Spinal cord (tissue), 10 donors: Measurements from ENCODE around the gene STRN. TPM values are rescaled to one million over a fixed set of nuclear protein-coding genes. Genes with fewer than 3 reads are reported as not detected.

Experiments
- DNase-seq, 6 donors: peaks; one replicate each; pipeline versions ENCODE4 v3.0.0 to v3.0.0-alpha.2; 2013 to 2015; ENCODE audit warnings: low spot score in 6 of 6, low read depth in 4 of 6
- H3K27ac ChIP-seq: one replicate; pipeline ENCODE4 v1.5.1; 2013; ENCODE audit warnings: low read depth, low read length, control low read depth
- H3K27me3 ChIP-seq: one replicate; pipeline ENCODE4 v1.6.1; 2013; ENCODE audit warnings: low read length; ENCODE audit not compliant: control insufficient read depth, insufficient read depth
- H3K36me3 ChIP-seq: one replicate; pipeline ENCODE4 v1.6.1; 2013; ENCODE audit warnings: low read length; ENCODE audit not compliant: control insufficient read depth, insufficient read depth
- H3K4me1 ChIP-seq: one replicate; pipeline ENCODE4 v1.6.1; 2013; ENCODE audit warnings: low read length; ENCODE audit not compliant: control insufficient read depth, insufficient read depth
- H3K4me3 ChIP-seq: one replicate; pipeline ENCODE4 v1.5.1; 2013; ENCODE audit warnings: low read depth, low read length, control low read depth
- H3K9me3 ChIP-seq: one replicate; pipeline ENCODE4 v1.6.1; 2013; ENCODE audit warnings: low read length; ENCODE audit not compliant: control insufficient read depth, insufficient read depth
- WGBS: methylation state at CpG from one replicate; pipeline ENCODE4 v1.1.5; 2013; ENCODE audit warnings: missing lambda C conversion rate; ENCODE audit not compliant: insufficient coverage; 5-methylcytosine and 5-hydroxymethylcytosine counted together
- polyA plus RNA-seq, 2 donors: library from polyadenylated mRNA; unstranded; fragments of 120-200 nt; gene quantifications; one replicate each; pipeline ENCODE4 v1.2.1, GENCODE V29; 2013; ENCODE audit not compliant: insufficient read length in 2 of 2
- total RNA-seq, 2 donors: library from RNA; depleted of rRNA in 1 of 2; stranded (reverse); fragments of 120-200 nt in 1 of 2; fragments of >200 nt in 1 of 2; gene quantifications; one replicate each; pipeline versions ENCODE4 v1.2.3 to v1.2.4, GENCODE V29; 2013 to 2014
- donor health status: healthy.

Gene STRN
- total and polyA plus RNA-seq, 4 donors = 40.2 to 107 (median 62.8) TPM

DNA sequence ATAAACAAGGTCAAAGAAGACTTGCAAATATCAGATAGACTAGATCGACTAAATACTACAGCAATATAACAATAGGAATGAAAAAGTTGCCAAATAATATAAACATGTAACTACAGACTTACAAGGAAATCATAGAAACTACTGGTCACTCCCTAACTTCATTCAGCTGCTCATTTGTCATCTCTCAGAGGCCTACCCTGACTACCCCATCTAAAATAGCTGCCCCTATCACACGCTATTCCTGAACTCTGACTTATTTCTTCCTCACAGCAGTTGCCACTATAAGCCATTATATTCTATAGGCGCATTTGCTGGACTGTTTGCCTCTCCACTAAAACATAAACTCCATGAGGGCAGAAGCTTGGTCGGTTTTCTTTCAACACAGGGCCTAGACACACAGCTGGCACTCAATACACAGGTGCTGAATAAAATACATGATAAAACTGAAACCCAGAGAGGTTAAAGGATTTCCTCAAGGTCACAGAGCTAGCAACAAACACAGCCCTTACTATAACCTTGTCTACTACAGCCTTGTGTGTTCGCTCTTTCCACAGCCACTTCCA is 1.8 kb downstream of the STRN start:
- no peak for DNase-seq
- no peak overlapping the region for H3K27ac ChIP-seq
- peaks cover 3% of the 10 kb centered on the region for H3K4me1 ChIP-seq
- H3K36me3 ChIP-seq = peaks cover 2% of the 10 kb centered on the region
- H3K27me3 ChIP-seq = no peaks in the 10 kb centered on the region
- WGBS = 82% methylated on average over 2 of the region's 5 CpGs
- no peaks in the 10 kb centered on the region for H3K9me3 ChIP-seq
- no peak overlapping the region for H3K4me3 ChIP-seq

DNA sequence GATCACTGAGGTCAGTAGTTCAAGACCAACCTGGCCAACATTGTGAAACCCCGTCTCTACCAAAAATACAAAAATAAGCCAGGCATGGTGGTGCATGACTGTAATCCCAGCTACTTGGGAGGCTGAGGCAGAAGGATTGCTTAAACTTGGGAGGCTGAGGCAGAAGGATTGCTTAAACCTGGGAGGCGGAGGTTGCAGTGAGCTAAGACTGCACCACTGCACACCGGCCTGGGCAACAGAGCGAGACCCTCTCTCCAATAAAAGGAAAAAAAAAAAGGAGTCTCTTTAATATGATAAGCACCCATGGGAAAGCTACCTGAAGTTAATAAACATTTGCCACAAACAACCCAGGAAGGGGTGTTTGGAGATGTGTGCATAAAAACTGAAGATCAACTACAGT is 2.6 kb downstream of the STRN start:
- H3K4me1 ChIP-seq = peaks cover 3% of the 10 kb centered on the region
- no peaks in the 10 kb centered on the region for H3K9me3 ChIP-seq
- H3K36me3 ChIP-seq = peaks cover 2% of the 10 kb centered on the region
- no peaks in the 10 kb centered on the region for H3K27me3 ChIP-seq
- no peak overlapping the region for H3K27ac ChIP-seq
- WGBS = no CpG with 5 or more reads among the region's 4 CpGs
- DNase-seq = no peak
- H3K4me3 ChIP-seq = no peak overlapping the region

DNA sequence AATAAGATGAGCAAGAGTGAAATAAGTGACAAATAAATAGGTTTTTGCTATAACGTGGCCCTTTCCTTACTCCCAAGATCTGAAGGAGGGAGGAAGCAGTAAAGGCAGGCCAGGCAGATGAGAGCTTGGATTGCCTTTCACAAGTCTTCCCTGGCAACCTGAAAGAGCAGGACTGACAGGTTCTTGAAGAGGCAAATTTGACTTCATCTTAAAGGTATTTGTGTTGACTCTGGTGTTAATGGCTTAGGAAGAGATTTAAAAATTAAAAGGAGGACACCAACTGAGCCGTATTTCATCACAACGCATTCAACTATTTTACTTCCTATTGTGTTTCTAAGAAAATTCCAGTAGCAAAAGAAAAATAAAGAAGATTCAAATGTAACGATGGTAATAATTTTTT is 3.2 kb downstream of the STRN start:
- H3K27ac ChIP-seq = no peak overlapping the region
- peaks cover 3% of the 10 kb centered on the region for H3K4me1 ChIP-seq
- no peak overlapping the region for H3K4me3 ChIP-seq
- no peaks in the 10 kb centered on the region for H3K9me3 ChIP-seq
- peaks cover 2% of the 10 kb centered on the region for H3K36me3 ChIP-seq
- H3K27me3 ChIP-seq = no peaks in the 10 kb centered on the region
- WGBS = 60% methylated on average over 1 of the region's 4 CpGs
- no peak for DNase-seq

DNA sequence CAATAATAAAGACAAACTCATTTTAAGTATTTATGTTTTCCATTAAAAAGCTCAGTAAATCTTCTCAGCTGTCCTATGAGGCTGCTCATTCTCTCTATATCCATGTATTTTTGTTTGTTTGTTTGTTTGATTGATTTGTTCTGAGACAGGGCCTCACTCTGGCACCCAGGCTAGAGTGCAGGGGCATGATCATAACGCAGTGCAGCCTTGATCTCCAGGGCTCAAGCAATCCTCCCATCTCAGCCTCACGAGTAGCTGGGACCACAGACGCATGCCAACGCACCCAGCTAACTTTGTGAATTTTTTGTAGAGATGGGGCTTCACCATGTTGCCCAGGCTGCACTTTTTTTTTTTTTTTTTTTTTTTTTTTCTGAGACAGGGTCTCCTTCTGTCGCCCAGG is 5.6 kb downstream of the STRN start:
- 100% methylated on average over 1 of the region's 5 CpGs for WGBS
- Histone ChIP-seq H3K27me3 (no peaks in the 10 kb centered on the region), H3K9me3 (no peaks in the 10 kb centered on the region), H3K27ac (no peak overlapping the region), H3K4me1 (no peaks in the 10 kb centered on the region), H3K4me3 (no peak overlapping the region), H3K36me3 (peaks cover 2% of the 10 kb centered on the region)
- DNase-seq = no peak

DNA sequence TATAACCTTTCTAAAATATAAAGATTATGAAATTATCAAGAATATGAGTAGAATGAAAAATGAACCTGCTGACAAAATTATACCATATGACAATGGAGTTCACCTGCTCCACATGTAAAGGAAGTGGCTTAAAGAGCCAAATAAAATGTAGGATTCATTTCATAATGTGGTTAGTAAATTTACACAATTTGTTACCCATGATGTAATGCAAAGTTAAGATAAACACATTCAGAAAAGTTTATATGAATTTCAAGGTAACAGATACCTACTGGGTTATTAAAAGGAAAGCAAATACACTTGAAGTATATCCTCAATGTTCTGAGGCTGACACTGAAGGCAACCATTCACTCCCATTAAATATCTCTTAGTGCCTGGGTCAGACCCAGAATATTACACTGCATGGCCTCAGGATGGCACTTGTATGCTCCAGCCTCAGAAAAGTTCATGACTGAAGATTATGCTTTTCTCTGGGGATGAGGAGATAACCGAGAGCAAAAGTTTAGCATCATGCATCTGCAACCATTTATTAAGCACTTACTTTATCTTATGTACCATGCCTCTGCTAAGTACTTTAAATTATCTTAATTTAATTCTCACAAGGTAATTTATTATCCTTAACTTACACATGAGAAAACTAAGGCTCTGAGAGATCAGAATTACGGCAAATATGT is 6.2 kb downstream of the STRN start:
- H3K4me3 ChIP-seq = no peak overlapping the region
- no peaks in the 10 kb centered on the region for H3K27me3 ChIP-seq
- WGBS = no CpG with 5 or more reads among the region's 2 CpGs
- H3K36me3 ChIP-seq = peaks cover 2% of the 10 kb centered on the region
- no peak for DNase-seq
- H3K9me3 ChIP-seq = no peaks in the 10 kb centered on the region
- H3K27ac ChIP-seq = no peak overlapping the region
- no peaks in the 10 kb centered on the region for H3K4me1 ChIP-seq

DNA sequence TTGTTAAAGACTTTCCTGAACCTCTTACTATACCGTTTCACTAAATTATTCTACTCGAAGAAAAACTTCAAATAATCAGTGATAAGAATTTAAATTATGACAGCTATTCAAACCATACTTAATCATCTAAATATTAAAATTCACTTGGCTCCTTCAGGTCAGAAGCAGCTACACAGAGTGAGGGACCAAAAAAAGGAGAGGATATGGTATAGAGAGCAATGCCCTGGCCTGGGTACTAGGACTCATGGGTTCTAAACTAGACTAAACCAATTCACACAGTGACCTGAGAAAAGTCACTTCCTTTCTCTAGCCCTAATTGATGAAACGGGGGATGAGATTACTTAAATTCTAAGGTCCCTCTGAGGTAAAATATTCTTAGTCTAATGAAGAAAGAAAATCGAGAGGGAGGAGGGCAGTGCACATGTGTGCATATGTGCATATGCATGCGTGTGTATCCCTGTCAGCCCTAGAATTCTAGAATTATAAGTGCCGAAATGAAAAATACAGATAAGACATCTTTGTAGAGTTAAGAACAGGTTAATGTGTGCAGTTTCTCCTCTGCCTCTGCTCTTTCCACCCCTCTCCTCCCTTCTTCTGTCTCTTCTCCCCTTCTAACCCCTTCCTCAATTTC is 11.2 kb downstream of the STRN start:
- Histone ChIP-seq H3K36me3 (no peaks in the 10 kb centered on the region), H3K27me3 (no peaks in the 10 kb centered on the region), H3K4me3 (no peak overlapping the region), H3K9me3 (no peaks in the 10 kb centered on the region), H3K27ac (no peak overlapping the region), H3K4me1 (no peaks in the 10 kb centered on the region)
- WGBS = 90% methylated on average over 1 of the region's 6 CpGs
- DNase-seq = no peak

DNA sequence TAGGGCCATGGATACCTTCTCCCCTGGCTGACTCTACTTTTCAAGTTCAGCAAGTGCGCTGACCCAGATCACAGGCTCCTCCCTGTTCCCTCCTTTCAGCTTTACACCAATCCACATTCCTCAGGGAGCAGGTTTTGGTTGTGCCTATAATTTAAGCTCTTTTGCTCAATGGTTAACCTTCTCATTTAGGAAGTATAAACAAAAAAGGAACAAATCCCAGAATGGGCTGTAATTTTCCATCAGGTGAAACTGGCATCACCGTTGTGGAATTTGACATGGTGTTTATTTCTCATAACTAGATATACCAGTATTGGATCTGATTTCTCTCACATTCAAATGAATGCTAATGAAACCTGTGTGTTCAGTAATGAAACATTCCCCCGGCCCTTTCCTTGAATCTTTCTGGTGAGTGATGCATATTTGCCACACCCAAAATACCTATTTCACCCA is 13.6 kb downstream of the STRN start:
- no peak for DNase-seq
- no peak overlapping the region for H3K27ac ChIP-seq
- 100% methylated on average over 1 of the region's 3 CpGs for WGBS
- no peaks in the 10 kb centered on the region for H3K4me1 ChIP-seq
- no peaks in the 10 kb centered on the region for H3K9me3 ChIP-seq
- H3K36me3 ChIP-seq = no peaks in the 10 kb centered on the region
- H3K4me3 ChIP-seq = no peak overlapping the region
- H3K27me3 ChIP-seq = no peaks in the 10 kb centered on the region

DNA sequence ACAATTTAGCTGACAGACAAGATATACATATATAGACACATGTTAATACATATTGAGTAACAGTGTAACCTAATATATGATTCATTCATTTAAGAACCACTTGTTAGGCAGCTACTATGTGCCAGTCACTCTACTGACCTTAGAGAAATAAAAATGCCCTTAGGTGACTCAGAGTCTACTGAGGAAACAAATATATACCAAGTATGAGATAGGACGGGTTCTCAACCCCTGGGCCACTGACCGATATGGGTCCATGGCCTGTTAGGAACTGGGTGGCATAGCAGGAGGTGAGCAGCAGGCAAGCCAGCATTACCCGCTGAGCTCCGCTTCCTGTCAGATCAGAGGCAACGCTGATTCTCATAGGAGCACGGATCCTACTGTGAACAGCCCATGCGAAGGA is 14.8 kb downstream of the STRN start:
- WGBS = 100% methylated on average over 4 of the region's 7 CpGs
- no peak for DNase-seq

DNA sequence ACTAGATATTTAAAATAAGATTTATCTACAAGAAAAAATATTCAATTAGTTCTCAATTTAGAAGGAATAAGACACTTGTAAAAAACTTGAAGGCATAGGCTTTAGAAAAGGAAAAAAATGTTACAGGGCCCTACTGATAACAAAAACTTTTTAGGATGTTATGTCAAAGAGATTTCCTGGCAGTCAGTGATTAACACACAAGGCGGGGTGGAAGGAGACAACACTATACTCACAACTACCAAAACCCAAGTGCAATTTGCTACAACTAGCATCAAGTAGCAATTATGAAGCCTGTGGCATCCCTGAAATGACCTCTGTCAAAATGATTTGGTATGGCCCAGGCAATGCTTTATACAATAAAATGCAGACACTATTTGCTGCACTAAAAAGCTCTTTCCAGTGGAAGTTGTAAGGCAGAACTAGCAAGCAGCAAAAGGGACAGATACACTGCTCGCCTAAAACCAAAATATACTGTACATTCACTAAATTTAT is 15.3 kb downstream of the STRN start:
- no peak for DNase-seq
- 100% methylated on average over 1 of the region's 2 CpGs for WGBS
- Histone ChIP-seq H3K9me3 (no peaks in the 10 kb centered on the region), H3K27me3 (no peaks in the 10 kb centered on the region), H3K4me3 (no peak overlapping the region), H3K27ac (no peak overlapping the region), H3K4me1 (no peaks in the 10 kb centered on the region), H3K36me3 (no peaks in the 10 kb centered on the region)

More for the DNA sequence above, 14.8 kb downstream of the STRN start:
- Histone ChIP-seq H3K9me3 (no peaks in the 10 kb centered on the region), H3K4me3 (no peak overlapping the region), H3K4me1 (no peaks in the 10 kb centered on the region), H3K27ac (no peak overlapping the region), H3K36me3 (no peaks in the 10 kb centered on the region), H3K27me3 (no peaks in the 10 kb centered on the region)

DNA sequence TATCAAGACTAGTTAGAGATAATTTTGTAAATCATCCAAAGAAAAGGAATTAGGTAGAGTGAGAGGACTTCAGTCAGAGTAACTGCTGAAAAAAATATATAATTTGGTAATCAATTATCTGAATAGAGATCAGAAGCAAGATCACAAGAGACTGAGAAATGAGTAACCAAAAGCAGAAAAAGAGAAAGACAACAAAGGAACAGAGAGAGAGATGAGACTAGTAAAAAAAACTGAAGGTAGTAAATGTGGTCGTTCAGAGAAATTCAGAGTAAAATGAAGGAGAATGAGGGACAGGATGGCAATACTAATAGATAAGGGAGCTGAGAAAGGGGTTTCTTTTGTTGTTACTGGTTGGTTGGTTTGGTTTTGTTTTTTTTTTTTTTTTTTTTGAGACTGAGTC is 16.5 kb downstream of the STRN start:
- Histone ChIP-seq H3K27ac (no peak overlapping the region), H3K27me3 (no peaks in the 10 kb centered on the region), H3K36me3 (no peaks in the 10 kb centered on the region), H3K4me1 (no peaks in the 10 kb centered on the region), H3K4me3 (no peak overlapping the region), H3K9me3 (no peaks in the 10 kb centered on the region)
- DNase-seq = no peak
- WGBS = 25% methylated on average over 1 of the region's 1 CpG
